ENCODE measurements around the gene TRIM8.

DNA sequence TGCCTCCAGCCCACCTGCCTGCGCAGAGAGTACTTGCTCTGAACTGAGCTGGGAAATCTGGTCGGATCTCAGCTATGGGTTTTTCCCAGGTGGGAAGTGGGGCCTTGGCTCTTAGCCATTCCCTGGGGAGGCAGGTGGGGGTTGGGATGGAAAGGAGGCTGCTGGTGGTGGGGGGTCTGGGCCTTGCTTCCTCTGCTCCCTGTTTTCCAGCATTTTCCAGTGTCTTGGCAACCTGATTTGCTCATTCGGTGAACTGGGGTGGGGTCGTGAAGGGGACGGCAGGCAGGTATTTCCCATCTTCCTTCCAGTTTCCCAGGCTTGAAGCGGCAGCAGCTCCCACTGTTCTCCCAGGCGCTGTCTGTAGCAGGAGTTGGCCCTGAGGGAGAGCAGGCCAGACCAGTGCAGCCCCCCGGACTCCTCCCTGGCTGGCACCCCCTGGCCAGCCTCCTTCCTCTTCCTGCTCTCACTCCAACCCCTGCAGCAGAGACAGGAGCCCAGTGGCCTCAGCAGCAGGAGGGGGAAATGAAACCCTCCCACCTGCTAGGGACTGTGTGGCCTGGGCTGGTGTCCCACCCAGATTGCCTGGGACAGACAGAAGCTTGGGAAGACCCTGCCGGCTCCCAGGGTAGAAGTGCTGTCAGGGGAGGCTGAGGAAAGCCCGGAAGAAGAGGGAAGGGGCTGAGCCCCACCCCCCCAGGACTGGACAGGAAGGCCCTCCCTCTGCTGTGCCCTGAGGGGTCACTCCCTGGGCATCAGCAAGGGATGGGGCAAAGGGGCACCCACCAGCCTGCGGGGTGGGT is 6.6 kb downstream of the TRIM8 start:
- TF ChIP-seq CEBPB (IDR thresholded peaks at IDR 0.05; ENCODE audit: low read depth, low read length) (no peak), POLR2A (IDR thresholded peaks at IDR 0.05; ENCODE audit: low read depth, low read length) (no peak)
- TF ChIP-seq, protein P1, sequence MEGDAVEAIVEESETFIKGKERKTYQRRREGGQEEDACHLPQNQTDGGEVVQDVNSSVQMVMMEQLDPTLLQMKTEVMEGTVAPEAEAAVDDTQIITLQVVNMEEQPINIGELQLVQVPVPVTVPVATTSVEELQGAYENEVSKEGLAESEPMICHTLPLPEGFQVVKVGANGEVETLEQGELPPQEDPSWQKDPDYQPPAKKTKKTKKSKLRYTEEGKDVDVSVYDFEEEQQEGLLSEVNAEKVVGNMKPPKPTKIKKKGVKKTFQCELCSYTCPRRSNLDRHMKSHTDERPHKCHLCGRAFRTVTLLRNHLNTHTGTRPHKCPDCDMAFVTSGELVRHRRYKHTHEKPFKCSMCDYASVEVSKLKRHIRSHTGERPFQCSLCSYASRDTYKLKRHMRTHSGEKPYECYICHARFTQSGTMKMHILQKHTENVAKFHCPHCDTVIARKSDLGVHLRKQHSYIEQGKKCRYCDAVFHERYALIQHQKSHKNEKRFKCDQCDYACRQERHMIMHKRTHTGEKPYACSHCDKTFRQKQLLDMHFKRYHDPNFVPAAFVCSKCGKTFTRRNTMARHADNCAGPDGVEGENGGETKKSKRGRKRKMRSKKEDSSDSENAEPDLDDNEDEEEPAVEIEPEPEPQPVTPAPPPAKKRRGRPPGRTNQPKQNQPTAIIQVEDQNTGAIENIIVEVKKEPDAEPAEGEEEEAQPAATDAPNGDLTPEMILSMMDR (conservative IDR thresholded peaks at IDR 0.05; ENCODE audit: low read depth, low read length): no peak
